Bronchial epithelial cell (primary cell): ENCODE data around the gene PPP1R13B. TPM values are rescaled to one million over a fixed set of nuclear protein-coding genes. Genes with fewer than 3 reads are reported as not detected.

Source experiments
- DNase-seq: peaks from one replicate; pipeline ENCODE4 v3.0.0-alpha.2; 2010; ENCODE audit warnings: low read depth
- FAIRE-seq: peaks from 2 replicates; lab custom pipeline; 2011; peaks lifted over from hg19 to GRCh38; lab: Jason Lieb, UNC
- H3K27me3 ChIP-seq: 2 replicates; pipeline ENCODE4 v1.5.1; 2011; ENCODE audit warnings: low read length; ENCODE audit not compliant: control insufficient read depth, insufficient read depth
- H3K36me3 ChIP-seq: 2 replicates; pipeline ENCODE4 v1.5.1; 2011; ENCODE audit warnings: low read length; ENCODE audit not compliant: control insufficient read depth, insufficient read depth
- H3K4me3 ChIP-seq: 2 replicates; pipeline ENCODE4 v1.5.1; 2011; ENCODE audit warnings: mild to moderate bottlenecking, low read depth, low read length, control low read depth
- total RNA-seq: library from RNA; depleted of rRNA; stranded (reverse); fragments of >200 nt; gene quantifications from 2 replicates; pipeline ENCODE4 v1.2.1, GENCODE V29; 2014
- TF ChIP-seq, protein P1 (sequence below): IDR thresholded peaks from 2 replicates; pipeline ENCODE4 v1.5.1; 2011; ENCODE audit warnings: mild to moderate bottlenecking, moderate library complexity, low read length, control low read depth, inconsistent platforms; ENCODE audit not compliant: insufficient read depth, severe bottlenecking

PPP1R13B gene
- total RNA-seq, 1 donor from 2014 or later: 4.2 TPM

DNA sequence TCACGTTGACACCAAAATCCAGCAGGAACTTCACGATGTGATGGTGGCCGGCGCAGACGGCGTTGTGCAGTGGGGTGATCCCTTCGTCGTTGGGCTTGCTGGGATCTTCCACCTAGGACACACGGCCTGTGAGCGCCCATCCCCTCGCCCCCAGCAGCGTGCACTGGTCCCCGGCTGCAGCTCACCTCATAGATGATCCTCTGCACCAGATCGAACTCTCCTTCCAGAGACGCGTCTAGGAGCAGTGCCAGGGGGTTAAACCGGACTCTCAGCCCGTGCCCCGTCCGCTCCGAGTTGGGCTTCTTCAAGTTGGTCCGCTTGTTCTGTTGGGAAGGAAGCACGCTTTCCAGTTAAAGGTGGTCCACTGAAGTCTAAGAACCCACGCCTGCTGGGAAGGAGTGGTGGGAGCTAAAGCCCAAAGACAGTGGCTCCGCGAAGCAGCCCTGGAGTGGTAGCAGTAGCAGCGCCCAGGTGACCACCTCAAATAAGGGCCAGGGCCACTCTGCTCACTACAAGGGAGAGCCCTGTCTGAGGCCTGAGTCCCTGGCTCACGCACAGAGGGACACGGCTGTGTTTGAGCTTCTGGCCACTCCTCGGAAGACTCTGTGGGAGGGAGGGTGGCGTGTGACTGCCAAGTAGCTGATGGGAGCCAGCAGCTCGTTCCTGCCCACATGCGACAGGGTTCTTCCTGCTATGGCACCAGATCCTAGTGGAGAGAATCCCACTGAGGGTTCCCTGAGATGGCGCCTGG lies 108.5 kb downstream of the PPP1R13B start:
- TF ChIP-seq, protein P1, sequence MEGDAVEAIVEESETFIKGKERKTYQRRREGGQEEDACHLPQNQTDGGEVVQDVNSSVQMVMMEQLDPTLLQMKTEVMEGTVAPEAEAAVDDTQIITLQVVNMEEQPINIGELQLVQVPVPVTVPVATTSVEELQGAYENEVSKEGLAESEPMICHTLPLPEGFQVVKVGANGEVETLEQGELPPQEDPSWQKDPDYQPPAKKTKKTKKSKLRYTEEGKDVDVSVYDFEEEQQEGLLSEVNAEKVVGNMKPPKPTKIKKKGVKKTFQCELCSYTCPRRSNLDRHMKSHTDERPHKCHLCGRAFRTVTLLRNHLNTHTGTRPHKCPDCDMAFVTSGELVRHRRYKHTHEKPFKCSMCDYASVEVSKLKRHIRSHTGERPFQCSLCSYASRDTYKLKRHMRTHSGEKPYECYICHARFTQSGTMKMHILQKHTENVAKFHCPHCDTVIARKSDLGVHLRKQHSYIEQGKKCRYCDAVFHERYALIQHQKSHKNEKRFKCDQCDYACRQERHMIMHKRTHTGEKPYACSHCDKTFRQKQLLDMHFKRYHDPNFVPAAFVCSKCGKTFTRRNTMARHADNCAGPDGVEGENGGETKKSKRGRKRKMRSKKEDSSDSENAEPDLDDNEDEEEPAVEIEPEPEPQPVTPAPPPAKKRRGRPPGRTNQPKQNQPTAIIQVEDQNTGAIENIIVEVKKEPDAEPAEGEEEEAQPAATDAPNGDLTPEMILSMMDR: no peak
- FAIRE-seq (no peak), DNase-seq (no peak)
- Histone ChIP-seq H3K4me3 (no peak overlapping the region), H3K27me3 (no peaks in the 10 kb centered on the region), H3K36me3 (peaks cover 37% of the 10 kb centered on the region)

GRCh38 chr14:103738166-103738565 lies 109.2 kb downstream of the PPP1R13B start:
- no peak for DNase-seq
- Histone ChIP-seq H3K36me3 (peaks cover 33% of the 10 kb centered on the region), H3K4me3 (no peak overlapping the region), H3K27me3 (no peaks in the 10 kb centered on the region)
- TF ChIP-seq, protein P1: no peak
- FAIRE-seq: peak; percentile 70

DNA sequence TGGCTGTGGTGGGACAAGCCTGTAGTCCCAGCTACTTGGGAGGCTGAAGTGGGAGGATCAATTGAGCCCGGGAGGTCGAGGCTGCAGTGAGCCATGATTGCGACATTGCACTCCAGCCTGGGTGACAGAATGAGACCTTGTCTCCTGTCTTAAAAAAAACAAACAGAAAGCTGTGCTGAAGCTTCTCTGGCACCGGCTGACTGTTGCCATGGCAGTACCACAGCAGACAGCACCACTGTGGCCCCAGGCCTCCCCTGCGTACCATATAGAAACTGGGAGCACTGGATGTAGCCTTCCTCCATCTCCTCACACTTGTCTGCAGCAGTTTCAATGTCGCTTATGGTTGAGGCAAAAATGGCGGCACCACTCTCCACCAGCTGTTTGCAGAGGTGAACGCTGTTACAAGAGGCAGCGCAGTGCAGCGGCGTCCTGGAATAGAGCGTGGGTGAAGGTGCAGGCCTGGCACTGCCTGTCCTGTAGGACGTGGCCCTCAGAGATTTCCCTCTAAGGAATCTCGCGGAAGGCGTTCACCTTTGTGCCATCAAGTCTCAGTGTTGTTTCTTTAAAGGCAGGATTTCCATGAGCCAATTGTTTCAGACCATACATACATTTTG lies 109.8 kb downstream of the PPP1R13B start:
- TF ChIP-seq, protein P1: no peak
- no peak overlapping the region for H3K4me3 ChIP-seq
- H3K27me3 ChIP-seq: no peaks in the 10 kb centered on the region
- DNase-seq (no peak), FAIRE-seq (no peak)
- peaks cover 35% of the 10 kb centered on the region for H3K36me3 ChIP-seq

DNA sequence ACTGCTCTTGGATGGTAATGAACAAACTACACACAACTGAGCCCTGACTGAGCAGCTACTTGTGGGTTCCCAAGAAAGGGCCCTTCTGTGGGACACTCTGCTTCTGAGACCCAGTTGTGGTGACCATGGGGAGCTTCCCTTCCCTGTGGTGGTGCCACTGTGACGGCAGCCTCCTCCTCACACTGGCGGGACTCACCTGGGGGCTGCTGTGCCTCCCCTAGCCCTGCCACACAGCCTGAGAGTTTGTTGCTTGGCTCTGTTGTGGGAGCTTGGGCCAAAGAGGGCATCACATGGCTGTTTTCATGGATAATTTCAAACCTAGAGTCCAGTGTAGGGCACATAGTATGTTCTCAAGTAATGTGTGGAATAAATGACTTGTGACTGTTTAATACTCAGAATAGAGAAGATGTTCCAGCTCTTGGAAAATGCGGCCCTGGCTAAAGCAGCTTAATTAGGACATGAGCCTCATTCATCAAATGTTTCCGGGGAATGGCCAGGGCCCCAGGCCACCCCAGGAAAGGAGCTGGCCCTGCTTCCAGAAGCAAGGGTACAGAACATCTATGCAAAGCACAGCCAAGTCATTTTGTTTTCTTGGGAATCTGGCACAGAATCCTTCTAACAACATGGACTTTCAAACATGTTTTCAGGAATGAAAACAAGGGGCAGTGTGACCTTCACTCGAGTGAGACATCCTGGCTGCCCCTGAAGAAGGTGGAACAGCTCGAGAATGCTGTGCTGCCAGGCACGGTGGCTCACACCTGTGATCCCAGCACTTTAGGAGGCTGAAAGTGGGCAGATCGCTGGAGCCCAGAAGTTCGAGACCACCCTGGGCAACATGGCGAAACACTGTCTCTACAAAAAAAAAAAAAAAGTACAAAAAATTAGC lies 110.6 kb downstream of the PPP1R13B start:
- FAIRE-seq (peak; percentile 23), DNase-seq (no peak)
- TF ChIP-seq, protein P1: no peak
- no peaks in the 10 kb centered on the region for H3K27me3 ChIP-seq
- no peak overlapping the region for H3K4me3 ChIP-seq
- peaks cover 38% of the 10 kb centered on the region for H3K36me3 ChIP-seq

DNA sequence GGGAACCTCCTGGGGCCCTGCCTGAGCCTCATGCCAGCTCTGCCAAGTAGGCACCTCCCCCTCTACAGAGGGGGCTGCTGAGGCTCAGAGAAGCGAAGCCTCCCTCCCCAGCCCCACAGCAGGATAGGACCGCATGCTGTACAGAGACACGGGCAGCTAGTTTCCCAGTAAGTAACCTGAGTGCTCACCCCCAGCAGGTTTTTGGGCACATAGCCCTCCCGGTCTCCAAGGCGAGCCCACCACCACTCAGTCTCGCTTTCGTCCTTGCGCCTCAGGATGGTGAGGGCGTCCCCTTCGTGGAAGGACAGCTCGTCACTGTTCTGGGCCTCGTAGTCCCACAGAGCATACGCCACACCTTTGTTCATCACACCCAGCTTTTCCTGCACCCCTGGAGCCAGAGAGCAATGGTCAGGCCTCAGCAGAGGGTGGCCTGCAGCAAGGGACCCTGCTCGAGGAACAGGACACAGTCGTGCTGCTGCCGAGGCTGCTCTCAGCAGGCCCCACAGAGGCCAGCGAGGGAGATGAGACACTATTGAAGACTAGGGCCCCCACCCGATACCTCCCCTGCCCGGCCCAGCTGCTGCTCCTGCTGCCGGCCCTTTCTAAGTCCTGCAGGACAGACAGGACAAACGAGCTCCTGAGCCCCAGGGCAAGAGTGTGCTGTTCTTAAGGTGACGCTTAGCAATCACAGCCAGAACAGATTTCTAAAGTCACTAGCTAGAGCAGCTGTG lies 111.4 kb downstream of the PPP1R13B start:
- DNase-seq (no peak), FAIRE-seq (no peak)
- Histone ChIP-seq H3K27me3 (no peaks in the 10 kb centered on the region), H3K36me3 (peaks cover 39% of the 10 kb centered on the region), H3K4me3 (no peak overlapping the region)
- TF ChIP-seq, protein P1: no peak
